AG04449 (cell line): ENCODE data around the gene PPIE.
"Not testable (repeated sequence)": the region's sequence is repeated elsewhere in the genome, so short reads cannot be mapped to it uniquely, and the experiment has no call there.

Experiments used
- CTCF ChIA-PET: fragments of 350-600 bp; formaldehyde crosslinking; extraction: SDS; loops from one replicate; lab custom pipeline; 2021; ENCODE audit warnings: antibody characterized with exemption; lab: Yijun Ruan, JAX
- POLR2A ChIA-PET: fragments of 400-600, 350-600 bp; formaldehyde crosslinking; extraction: SDS; loops from one replicate; lab custom pipeline; 2020; ENCODE audit warnings: antibody characterized with exemption, inconsistent platforms; lab: Yijun Ruan, JAX
- DNase-seq: peaks from one replicate; pipeline ENCODE4 v3.0.0-alpha.2; 2010; ENCODE audit warnings: low read depth, low spot score
- H3K4me3 ChIP-seq: 2 replicates; pipeline ENCODE4 v1.5.1; 2011; ENCODE audit warnings: low read depth, mild to moderate bottlenecking, control low read depth, low read length
- TF ChIP-seq, protein P1 (sequence below): IDR thresholded peaks from one replicate; pipeline ENCODE4 v1.5.1; 2011; ENCODE audit warnings: mild to moderate bottlenecking, moderate library complexity, low read length, control low read depth, inconsistent platforms; ENCODE audit not compliant: insufficient read depth; ENCODE audit errors: missing control alignments

The PPIE gene

DNA sequence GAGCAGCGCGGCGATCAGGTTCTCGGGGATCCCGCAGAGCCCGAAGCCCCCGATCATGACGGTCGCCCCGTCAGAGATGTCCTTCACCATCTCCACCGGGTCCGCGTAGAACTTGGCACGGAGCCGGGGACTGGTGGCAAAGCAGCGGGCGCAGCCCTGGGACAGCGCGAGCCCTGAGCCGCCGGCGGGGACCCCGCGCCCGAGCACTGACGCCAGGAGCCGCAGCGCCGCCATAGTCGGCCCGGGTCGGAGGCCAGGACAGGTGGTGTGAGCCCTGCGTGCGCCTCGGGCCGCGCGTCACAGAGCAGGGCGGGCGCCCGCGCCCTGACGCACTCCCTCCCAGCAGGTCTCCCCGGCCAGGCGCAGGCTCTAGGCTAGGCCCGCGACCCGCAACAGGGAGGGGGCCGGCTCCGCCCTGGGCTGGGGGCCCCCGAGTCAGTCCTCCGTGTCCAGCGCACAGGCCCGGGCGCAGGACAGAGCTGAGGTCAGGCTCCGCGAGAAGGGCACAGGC lies 32.4 kb downstream of the PPIE start, which contains the start of gene OXCT2:
OXCT2 (minus strand) TSS at position 327 of the 511 bp plus-strand sequence; CDS start at position 234, 93 bp downstream.
- CTCF ChIA-PET, DNase-seq, POLR2A ChIA-PET: not testable (repeated sequence)
- H3K4me3 ChIP-seq, result peak within 1 kb of the TSS; percentile 48

DNA sequence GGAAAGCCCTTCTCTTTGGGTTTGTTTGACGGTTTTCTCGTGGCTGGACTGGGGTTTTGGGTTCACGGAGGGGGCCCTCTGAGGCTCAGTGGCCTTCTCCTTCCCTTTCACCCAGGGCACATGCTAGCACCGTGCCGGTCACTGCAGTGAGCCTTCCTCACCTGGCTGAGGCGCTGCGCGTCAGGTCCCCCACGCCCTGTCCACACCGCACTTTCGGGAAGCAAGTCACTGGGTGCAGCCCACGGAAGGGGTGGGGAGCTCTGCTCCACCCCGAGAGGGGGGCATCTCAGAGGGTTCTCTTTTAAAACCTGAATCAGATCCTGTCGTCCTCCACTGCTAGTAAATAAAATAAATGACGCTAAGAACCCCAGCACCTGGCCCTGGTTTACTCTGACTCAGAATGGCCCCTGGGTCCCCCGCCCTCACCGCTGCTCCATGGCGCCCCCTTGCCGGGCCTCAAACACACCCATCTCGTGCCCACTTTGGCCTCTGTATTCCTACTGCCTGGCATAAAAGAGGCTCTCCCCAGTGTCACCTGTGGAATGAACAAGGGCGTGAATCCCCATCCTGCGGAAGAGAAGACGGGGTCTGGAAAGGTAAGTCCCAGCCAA lies 34.8 kb downstream of the PPIE start:
- DNase-seq, CTCF ChIA-PET, POLR2A ChIA-PET, H3K4me3 ChIP-seq: not testable (repeated sequence)

DNA sequence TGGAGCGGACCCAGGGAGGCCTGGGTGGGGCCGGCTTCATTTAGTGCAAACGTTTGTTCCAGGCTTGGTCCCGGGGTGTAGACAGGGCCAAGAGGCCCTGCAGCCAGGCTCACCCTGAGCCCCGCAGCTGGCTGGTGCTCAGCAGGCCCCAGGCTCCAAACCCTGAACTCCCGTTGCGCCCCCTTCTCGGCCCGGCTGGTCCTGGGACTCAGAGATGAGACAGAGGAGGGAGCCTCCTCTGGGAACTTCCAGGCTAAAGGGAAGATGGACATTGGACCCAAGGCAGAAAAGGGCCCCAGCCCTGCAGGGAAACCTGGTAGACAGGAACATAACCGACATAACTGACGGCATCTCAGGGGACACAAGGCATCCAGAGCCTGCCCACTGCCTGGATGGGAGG lies 36.5 kb downstream of the PPIE start:
- CTCF ChIA-PET, POLR2A ChIA-PET, H3K4me3 ChIP-seq, DNase-seq: not testable (repeated sequence)

DNA sequence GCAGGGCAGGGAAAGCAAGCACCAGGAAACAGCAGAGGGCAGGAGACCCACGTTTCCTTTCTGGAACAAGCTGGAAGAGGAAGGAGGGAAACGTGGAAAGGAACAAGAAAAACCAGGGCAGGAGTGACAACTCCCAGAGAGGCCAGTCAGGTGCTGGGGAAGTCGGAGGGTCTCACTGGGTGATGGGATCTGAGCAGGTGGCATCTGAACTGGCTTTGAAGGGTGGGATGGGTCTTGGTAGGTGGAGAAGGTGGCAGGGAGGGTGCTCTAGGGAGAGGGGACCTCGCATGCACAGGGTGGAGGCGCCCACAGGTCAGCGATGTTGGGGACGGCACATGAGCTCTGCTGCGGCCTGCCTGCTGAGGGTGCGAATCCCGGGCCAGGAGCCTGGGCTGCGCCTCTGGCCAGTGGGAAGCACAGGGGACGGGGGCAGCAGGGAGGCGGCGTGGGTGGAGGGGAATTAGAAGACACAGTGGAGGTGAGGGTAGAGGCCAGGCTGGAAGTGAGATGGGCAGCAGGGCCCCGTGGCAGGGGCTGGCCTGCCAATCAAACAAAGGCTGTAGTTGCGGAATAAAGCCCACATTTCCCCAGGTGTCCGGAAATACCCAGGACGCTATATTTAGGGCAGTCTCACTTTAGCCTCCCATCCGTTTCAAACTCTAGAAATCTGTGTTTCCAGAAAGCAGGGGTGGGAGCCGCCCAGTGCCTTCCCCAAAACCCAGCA lies 37.2 kb downstream of the PPIE start:
- CTCF ChIA-PET, POLR2A ChIA-PET, DNase-seq, H3K4me3 ChIP-seq: not testable (repeated sequence)

DNA sequence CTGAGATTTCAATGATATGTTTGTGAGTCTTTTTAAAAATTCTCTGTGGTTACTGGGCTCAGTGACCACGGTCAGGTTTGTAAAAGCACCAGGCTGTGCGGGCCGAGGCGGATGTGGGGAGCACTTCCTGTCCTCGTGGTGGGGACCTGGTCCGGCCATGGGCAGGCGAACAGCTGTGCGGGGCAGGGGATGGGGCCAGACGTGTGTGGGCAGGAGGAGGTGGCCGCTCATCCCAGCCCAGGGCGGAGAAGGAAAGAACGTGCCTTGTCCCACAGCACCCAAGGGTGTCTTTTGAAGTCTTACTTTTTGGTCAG lies 37.7 kb downstream of the PPIE start:
- CTCF ChIA-PET, result no interaction called here
- DNase-seq, result no peak
- TF ChIP-seq, protein P1, sequence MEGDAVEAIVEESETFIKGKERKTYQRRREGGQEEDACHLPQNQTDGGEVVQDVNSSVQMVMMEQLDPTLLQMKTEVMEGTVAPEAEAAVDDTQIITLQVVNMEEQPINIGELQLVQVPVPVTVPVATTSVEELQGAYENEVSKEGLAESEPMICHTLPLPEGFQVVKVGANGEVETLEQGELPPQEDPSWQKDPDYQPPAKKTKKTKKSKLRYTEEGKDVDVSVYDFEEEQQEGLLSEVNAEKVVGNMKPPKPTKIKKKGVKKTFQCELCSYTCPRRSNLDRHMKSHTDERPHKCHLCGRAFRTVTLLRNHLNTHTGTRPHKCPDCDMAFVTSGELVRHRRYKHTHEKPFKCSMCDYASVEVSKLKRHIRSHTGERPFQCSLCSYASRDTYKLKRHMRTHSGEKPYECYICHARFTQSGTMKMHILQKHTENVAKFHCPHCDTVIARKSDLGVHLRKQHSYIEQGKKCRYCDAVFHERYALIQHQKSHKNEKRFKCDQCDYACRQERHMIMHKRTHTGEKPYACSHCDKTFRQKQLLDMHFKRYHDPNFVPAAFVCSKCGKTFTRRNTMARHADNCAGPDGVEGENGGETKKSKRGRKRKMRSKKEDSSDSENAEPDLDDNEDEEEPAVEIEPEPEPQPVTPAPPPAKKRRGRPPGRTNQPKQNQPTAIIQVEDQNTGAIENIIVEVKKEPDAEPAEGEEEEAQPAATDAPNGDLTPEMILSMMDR, result no peak
- POLR2A ChIA-PET, result no interaction called here
- H3K4me3 ChIP-seq, result no peak overlapping the region

DNA sequence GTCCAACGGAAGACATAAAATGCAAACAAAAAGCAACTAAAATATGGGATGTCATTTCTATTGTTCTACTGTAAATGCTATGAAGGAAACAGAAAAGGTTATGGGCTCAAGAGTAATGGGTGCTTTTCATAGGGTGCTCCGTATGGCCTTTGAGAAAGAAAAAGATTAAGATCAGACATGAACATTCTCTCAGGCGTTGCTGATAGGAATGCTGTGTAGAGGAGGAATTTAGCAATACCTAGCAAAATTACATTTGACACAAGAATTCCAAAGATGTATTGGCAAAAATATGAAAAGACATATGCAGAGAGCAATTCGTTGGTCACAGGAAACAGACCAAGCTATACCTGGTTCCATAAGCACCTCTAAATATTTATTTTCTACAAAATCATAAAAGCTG lies 38.2 kb downstream of the PPIE start:
- DNase-seq, result no peak
- TF ChIP-seq, protein P1, result no peak
- H3K4me3 ChIP-seq, result no peak overlapping the region
- ChIA-PET CTCF (no interaction called here), POLR2A (no interaction called here)

DNA sequence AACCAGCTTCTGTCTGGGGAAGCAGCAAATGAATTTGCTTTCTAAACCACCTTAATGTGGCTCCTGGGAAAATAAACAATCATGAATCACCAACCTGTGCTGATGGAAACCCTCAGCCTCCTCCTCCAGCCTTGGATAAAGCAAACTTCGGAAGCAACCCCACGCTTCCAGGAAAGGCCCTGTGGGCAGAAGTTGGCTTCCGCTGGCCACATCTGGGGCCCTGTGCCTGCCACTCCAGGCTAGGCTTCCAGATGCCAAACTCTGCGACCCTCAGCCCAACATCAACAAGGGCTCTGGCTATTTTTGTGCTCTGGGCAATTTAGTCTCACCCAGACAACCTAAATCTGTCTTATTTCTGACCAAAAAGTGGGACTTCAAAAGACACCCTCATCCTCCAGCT lies 38.6 kb downstream of the PPIE start:
- ChIA-PET CTCF (no interaction called here), POLR2A (no interaction called here)

DNA sequence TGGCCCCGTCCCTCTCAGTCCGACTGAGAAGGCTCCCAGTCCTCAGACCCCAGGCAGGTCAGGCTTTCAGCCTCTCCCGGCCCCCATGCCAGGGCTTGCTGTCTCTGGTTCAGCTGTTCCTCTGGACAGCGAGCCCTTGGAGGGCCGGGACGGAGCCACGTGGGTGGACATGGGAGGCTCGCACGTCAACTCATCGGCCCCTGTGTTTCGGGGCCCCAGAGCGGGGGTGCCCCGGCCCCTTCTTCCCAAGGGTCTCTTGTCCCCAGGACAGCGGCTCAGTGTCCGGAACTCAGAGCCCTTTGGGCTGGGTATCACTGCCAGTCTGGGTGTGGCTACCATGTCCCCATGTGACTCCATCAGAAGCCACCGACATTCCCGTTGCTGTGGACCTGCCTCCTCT lies 39.2 kb downstream of the PPIE start:
- H3K4me3 ChIP-seq, POLR2A ChIA-PET, DNase-seq, CTCF ChIA-PET: not testable (repeated sequence)

More for the DNA sequence above, 38.6 kb downstream of the PPIE start:
- TF ChIP-seq, protein P1, result no peak
- DNase-seq, result no peak
- no peak overlapping the region for H3K4me3 ChIP-seq

DNA sequence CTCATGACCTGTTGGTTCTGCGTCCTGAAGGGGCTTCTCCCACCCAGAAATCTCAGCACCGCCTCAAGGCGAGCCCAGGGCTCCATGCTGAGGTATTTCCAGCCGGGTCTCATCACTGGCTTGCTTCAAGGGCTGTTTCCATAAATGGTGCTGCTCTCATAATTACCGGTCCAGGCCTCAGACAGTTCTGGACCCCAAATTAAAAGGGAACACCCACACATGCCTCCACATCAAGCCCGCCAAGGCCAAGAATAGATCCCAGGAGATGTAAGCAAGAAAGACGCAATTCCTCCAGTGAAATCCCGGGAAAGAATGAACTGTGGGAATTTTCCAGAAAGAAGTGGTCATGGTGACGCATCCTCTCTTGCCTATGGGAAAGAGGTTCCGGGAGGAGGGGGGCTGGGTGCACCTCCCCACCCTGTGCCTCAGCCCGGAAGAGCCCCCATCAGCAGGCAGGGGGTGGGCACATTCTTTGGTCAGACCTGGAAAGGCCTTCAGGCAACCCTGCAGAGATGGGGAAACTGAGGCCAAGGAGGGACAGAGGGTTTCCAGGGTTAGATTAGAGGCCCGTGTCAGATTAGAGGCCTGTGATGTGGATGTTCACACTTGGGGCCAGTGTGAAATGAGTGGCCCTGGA lies 39.9 kb downstream of the PPIE start:
- CTCF ChIA-PET, H3K4me3 ChIP-seq, POLR2A ChIA-PET, DNase-seq: not testable (repeated sequence)
